HG03060 (cell line): Measurements from ENCODE around the gene TLE6.
"Not testable (repeated sequence)": the region's sequence is repeated elsewhere in the genome, so short reads cannot be mapped to it uniquely, and the experiment has no call there.

Experiments used
- ATAC-seq: cut with Tn5 transposase; IDR thresholded peaks from one replicate; pipeline ENCODE4 v1.9.1; 2021; ENCODE audit warnings: low read depth, moderate number of reproducible peaks; ENCODE audit not compliant: unreplicated experiment

The TLE6 gene

GRCh38 chr19:3001235-3001800 lies 24.0 kb downstream of the TLE6 start:
- ATAC-seq, result no peak

GRCh38 chr19:3003046-3003445 lies 25.7 kb downstream of the TLE6 start:
- no peak for ATAC-seq

GRCh38 chr19:3004522-3004921 lies 27.2 kb downstream of the TLE6 start:
- no peak for ATAC-seq

GRCh38 chr19:3005345-3005744 lies 28.0 kb downstream of the TLE6 start:
- no peak for ATAC-seq

- no peak for ATAC-seq
These were observed 28.9 kb downstream of the TLE6 start for GRCh38 chr19:3006075-3006767.

GRCh38 chr19:3007975-3008374 lies 30.6 kb downstream of the TLE6 start:
- ATAC-seq, result no peak

GRCh38 chr19:3008994-3009393 lies 31.6 kb downstream of the TLE6 start:
- no peak for ATAC-seq

- ATAC-seq, result no peak
These were observed 33.5 kb downstream of the TLE6 start for GRCh38 chr19:3010871-3011270.

- not testable (repeated sequence) for ATAC-seq
These were observed 34.7 kb downstream of the TLE6 start for GRCh38 chr19:3012059-3012458.

GRCh38 chr19:3012621-3013262 lies 35.4 kb downstream of the TLE6 start:
- no peak for ATAC-seq

- ATAC-seq, result no peak
These were observed 35.9 kb downstream of the TLE6 start for GRCh38 chr19:3013263-3013725.

GRCh38 chr19:3014135-3014534 lies 36.8 kb downstream of the TLE6 start:
- no peak for ATAC-seq

- no peak for ATAC-seq
These were observed 38.0 kb downstream of the TLE6 start for GRCh38 chr19:3015126-3016057.

- no peak for ATAC-seq
These were observed 40.6 kb downstream of the TLE6 start for GRCh38 chr19:3017923-3018322.

- no peak for ATAC-seq
These were observed 42.0 kb downstream of the TLE6 start for GRCh38 chr19:3019211-3019854.

GRCh38 chr19:3020321-3020960 lies 43.1 kb downstream of the TLE6 start:
- no peak for ATAC-seq

- ATAC-seq, result no peak
These were observed 47.1 kb downstream of the TLE6 start for GRCh38 chr19:3024509-3024869.

GRCh38 chr19:3024870-3025548 lies 47.6 kb downstream of the TLE6 start:
- ATAC-seq, result no peak

- no peak for ATAC-seq
These were observed 48.2 kb downstream of the TLE6 start for GRCh38 chr19:3025549-3025886.

GRCh38 chr19:3026768-3027167 lies 49.4 kb downstream of the TLE6 start:
- no peak for ATAC-seq
